GM12872 (cell line): Measurements from ENCODE around the gene BSN.

Experiments
- TF ChIP-seq, protein P1 (sequence below): IDR thresholded peaks from 3 replicates; pipeline ENCODE4 v1.5.1; 2011; ENCODE audit warnings: low read depth, mild to moderate bottlenecking, low read length, moderate library complexity; ENCODE audit not compliant: insufficient read depth

The BSN gene

DNA sequence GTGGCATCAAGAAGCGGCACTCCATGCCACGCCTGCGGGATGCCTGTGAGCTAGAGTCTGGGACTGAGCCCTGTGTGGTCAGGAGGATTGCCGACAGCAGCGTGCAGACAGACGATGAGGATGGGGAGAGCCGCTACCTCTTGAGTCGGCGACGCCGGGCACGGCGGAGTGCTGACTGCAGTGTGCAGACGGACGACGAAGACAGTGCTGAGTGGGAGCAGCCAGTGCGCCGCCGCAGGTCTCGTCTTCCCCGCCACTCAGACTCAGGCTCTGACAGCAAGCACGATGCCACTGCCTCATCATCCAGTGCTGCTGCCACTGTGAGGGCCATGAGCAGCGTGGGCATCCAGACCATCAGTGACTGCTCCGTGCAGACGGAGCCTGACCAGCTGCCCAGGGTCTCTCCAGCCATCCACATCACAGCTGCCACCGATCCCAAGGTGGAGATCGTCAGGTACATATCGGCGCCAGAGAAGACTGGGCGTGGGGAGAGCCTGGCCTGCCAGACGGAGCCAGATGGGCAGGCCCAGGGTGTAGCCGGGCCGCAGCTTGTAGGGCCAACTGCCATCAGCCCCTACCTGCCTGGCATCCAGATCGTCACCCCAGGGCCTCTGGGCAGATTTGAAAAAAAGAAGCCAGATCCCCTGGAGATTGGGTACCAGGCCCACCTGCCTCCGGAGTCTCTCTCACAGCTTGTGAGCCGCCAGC lies 103.1 kb downstream of the BSN start:
- TF ChIP-seq, protein P1, sequence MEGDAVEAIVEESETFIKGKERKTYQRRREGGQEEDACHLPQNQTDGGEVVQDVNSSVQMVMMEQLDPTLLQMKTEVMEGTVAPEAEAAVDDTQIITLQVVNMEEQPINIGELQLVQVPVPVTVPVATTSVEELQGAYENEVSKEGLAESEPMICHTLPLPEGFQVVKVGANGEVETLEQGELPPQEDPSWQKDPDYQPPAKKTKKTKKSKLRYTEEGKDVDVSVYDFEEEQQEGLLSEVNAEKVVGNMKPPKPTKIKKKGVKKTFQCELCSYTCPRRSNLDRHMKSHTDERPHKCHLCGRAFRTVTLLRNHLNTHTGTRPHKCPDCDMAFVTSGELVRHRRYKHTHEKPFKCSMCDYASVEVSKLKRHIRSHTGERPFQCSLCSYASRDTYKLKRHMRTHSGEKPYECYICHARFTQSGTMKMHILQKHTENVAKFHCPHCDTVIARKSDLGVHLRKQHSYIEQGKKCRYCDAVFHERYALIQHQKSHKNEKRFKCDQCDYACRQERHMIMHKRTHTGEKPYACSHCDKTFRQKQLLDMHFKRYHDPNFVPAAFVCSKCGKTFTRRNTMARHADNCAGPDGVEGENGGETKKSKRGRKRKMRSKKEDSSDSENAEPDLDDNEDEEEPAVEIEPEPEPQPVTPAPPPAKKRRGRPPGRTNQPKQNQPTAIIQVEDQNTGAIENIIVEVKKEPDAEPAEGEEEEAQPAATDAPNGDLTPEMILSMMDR, result no peak

DNA sequence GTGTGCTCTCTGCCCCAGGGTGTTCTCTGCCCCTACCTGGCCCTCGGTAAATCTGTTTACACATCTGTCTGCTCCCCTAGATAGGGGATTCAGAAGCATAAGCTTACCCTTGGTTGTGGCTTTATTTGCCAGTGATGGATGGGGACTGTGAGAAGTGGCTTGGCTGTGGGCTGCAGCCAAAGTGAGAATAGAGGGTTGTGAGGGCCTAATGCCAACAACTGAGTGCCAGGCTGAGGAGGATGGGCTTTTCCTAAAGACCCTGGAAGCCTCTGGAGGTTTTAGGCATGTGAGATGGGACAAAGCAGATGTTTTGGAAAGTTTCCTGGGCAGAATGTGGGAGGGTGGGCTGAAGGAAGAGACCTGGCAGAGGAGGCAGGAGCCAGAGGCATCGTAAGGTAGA lies 104.4 kb downstream of the BSN start:
- TF ChIP-seq, protein P1, result no peak

DNA sequence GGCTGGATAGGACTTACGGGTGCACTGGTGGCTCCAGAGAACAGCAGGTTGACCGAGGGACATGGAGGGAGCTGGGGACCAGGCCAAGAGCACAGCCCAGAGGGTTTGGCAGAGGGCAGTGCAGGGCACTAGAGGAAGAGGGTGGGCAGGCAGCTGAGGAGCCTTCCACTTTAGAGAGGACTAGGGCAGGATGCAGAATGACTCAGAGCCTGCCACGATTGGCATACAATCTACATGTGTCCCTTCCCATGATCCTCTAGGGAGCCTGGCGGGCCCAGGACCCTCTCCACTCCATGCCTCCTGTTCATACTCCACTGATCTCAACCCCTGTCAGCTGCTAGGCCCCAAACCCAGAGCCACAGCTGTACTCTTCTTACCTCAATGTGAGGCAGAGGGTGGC lies 105.5 kb downstream of the BSN start:
- TF ChIP-seq, protein P1, result no peak

DNA sequence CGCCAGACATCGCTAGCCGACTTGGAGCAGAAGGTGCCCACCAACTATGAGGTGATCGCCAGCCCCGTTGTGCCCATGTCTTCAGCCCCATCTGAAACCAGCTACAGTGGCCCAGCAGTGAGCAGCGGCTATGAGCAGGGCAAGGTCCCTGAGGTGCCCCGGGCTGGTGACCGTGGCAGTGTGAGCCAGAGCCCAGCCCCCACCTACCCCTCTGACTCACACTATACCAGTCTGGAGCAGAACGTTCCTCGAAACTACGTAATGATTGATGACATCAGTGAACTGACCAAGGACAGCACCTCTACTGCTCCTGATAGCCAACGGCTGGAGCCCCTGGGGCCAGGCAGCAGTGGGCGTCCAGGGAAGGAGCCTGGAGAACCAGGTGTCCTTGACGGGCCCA lies 107.0 kb downstream of the BSN start:
- TF ChIP-seq, protein P1, result no peak

DNA sequence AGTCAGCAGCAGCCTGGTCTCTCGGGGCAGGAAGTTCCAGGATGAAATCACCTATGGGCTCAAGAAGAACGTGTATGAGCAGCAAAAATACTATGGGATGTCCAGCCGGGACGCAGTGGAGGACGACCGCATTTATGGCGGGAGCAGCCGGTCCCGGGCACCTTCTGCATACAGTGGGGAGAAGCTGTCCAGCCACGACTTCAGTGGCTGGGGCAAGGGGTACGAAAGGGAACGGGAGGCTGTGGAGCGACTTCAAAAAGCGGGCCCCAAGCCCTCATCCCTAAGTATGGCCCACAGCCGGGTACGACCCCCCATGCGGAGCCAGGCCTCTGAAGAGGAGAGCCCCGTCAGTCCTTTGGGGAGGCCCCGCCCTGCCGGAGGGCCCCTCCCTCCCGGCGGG lies 107.7 kb downstream of the BSN start:
- TF ChIP-seq, protein P1, result no peak

DNA sequence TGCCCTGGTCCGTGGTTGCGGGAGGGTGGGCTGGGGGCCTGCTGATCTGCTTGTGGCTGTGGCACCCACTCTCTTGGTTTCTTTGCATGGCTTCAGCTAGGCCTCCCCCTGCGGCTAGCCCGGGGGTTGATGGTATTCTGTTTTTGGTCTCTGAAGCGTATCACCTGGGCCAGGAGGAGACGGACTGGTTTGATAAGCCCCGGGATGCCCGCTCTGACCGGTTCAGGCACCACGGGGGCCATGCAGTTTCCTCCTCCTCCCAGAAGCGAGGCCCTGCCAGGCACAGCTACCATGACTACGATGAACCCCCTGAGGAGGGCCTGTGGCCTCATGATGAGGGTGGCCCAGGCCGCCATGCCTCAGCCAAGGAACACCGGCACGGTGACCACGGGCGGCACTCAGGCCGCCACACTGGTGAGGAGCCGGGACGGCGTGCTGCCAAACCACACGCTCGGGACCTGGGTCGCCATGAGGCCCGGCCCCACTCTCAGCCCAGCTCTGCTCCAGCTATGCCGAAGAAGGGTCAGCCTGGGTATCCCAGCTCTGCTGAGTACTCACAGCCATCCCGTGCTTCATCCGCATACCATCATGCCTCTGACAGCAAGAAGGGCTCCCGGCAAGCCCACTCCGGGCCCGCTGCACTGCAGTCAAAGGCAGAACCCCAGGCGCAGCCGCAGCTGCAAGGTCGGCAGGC lies 108.6 kb downstream of the BSN start:
- TF ChIP-seq, protein P1, result no peak

DNA sequence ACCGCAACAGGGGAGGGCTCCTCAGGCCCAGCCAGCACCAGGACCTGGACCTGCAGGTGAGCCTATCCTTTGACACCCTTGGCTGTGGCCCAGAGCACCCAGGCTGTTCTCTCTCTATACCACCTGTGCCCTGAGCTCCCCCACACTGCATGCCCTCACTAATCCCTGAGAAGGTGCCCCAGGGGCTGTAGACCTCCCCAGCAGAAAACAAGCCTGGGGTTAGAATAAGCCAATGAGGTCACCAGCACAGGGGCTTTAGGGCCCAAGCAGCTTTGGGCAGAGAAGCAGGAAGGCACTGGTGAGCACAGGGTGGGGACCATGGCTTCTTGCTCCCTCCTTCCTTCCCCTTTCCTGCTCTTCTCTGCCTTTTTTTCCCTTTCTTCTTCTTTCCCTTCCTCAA lies 109.6 kb downstream of the BSN start:
- TF ChIP-seq, protein P1, result no peak
